Osteoblast (primary cell): ENCODE data around the gene ADGB. TPM values are rescaled to one million over a fixed set of nuclear protein-coding genes. Genes with fewer than 3 reads are reported as not detected.

Source experiments
- DNase-seq: peaks from one replicate; pipeline ENCODE4 v3.0.0; 2011; ENCODE audit warnings: low spot score, mixed read lengths; ENCODE audit not compliant: insufficient read length; ENCODE audit errors: missing footprints
- H2AFZ ChIP-seq: 2 replicates; pipeline ENCODE4 v1.6.0; 2011; ENCODE audit warnings: mild to moderate bottlenecking, low read length
- H3K27ac ChIP-seq: 2 replicates; pipeline ENCODE4 v1.5.1; 2011; ENCODE audit warnings: mild to moderate bottlenecking, low read depth, low read length, moderate library complexity
- H3K27me3 ChIP-seq: 2 replicates; pipeline ENCODE4 v1.6.0; 2012; ENCODE audit warnings: mild to moderate bottlenecking, control low read depth, inconsistent platforms, low read length, moderate library complexity; ENCODE audit not compliant: insufficient read depth
- H3K36me3 ChIP-seq: 2 replicates; pipeline ENCODE4 v1.5.1; 2011; ENCODE audit warnings: mild to moderate bottlenecking, low read length, control low read depth, moderate library complexity; ENCODE audit not compliant: insufficient read depth
- H3K4me1 ChIP-seq: 2 replicates; pipeline ENCODE4 v1.5.1; 2011; ENCODE audit warnings: mild to moderate bottlenecking, low read length, control low read depth, moderate library complexity; ENCODE audit not compliant: insufficient read depth
- H3K4me2 ChIP-seq: 2 replicates; pipeline ENCODE4 v1.6.0; 2011; ENCODE audit warnings: mild to moderate bottlenecking, low read length; ENCODE audit not compliant: insufficient read depth
- H3K4me3 ChIP-seq: fragments of 200-600 bp; sonication (generic); 3 replicates; pipeline ENCODE4 v1.5.1; 2012; ENCODE audit warnings: mild to moderate bottlenecking, low read length, inconsistent platforms; ENCODE audit not compliant: insufficient read depth
- H3K79me2 ChIP-seq: 2 replicates; pipeline ENCODE4 v1.6.0; 2012; ENCODE audit warnings: mild to moderate bottlenecking, low read length, control low read depth, inconsistent platforms; ENCODE audit not compliant: insufficient read depth
- H3K9me3 ChIP-seq: 2 replicates; pipeline ENCODE4 v1.5.1; 2011; ENCODE audit warnings: low read depth, low read length, control low read depth
- H4K20me1 ChIP-seq: 2 replicates; pipeline ENCODE4 v1.6.0; 2012; ENCODE audit warnings: mild to moderate bottlenecking, low read length, control low read depth; ENCODE audit not compliant: insufficient read depth
- total RNA-seq: library from RNA; depleted of rRNA; stranded (reverse); fragments of >200 nt; gene quantifications from 2 replicates; pipeline ENCODE4 v1.2.3, GENCODE V29; 2012
- TF ChIP-seq, protein P1 (sequence below): IDR thresholded peaks from 2 replicates; pipeline ENCODE4 v1.5.1; 2011; ENCODE audit warnings: mild to moderate bottlenecking, low read depth, low read length, moderate library complexity; ENCODE audit errors: extremely low read depth

Gene ADGB
- total RNA-seq, 1 donor = under 0.01 TPM

GRCh38 chr6:146636481-146636880, 37.7 kb downstream of the ADGB start:
- Histone ChIP-seq H3K27me3 (no peaks in the 10 kb centered on the region), H3K4me2 (no peak overlapping the region), H4K20me1 (no peaks in the 10 kb centered on the region), H3K9me3 (no peaks in the 10 kb centered on the region), H3K27ac (no peak overlapping the region), H3K4me1 (no peaks in the 10 kb centered on the region), H3K36me3 (no peaks in the 10 kb centered on the region), H3K79me2 (no peaks in the 10 kb centered on the region), H2AFZ (no peak overlapping the region), H3K4me3 (no peak overlapping the region)
- DNase-seq = no peak
- TF ChIP-seq, protein P1, sequence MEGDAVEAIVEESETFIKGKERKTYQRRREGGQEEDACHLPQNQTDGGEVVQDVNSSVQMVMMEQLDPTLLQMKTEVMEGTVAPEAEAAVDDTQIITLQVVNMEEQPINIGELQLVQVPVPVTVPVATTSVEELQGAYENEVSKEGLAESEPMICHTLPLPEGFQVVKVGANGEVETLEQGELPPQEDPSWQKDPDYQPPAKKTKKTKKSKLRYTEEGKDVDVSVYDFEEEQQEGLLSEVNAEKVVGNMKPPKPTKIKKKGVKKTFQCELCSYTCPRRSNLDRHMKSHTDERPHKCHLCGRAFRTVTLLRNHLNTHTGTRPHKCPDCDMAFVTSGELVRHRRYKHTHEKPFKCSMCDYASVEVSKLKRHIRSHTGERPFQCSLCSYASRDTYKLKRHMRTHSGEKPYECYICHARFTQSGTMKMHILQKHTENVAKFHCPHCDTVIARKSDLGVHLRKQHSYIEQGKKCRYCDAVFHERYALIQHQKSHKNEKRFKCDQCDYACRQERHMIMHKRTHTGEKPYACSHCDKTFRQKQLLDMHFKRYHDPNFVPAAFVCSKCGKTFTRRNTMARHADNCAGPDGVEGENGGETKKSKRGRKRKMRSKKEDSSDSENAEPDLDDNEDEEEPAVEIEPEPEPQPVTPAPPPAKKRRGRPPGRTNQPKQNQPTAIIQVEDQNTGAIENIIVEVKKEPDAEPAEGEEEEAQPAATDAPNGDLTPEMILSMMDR = no peak

DNA sequence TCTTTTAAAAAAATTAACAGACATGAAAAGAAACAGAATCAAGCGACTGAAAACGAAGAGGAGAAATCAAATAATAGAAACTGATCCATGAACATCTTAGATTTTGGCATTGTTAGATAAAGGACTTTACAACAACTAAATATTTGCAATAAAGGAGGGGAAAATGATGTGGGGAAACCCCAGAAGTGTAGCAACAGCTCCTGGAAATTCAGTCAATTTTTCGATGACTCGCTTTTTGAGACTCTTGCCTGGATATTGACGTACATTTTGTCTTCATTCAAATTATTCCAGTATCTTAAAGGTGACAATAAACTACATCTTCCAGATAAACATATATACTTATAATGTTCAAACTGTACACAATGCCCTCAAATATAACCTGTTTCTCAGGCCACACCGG, 44.1 kb downstream of the ADGB start:
- no peak overlapping the region for H3K4me2 ChIP-seq
- no peak overlapping the region for H3K27ac ChIP-seq
- H3K36me3 ChIP-seq = no peaks in the 10 kb centered on the region
- H3K79me2 ChIP-seq = no peaks in the 10 kb centered on the region
- DNase-seq = no peak
- TF ChIP-seq, protein P1 = no peak
- no peaks in the 10 kb centered on the region for H3K27me3 ChIP-seq
- no peak overlapping the region for H3K4me3 ChIP-seq
- H2AFZ ChIP-seq = no peak overlapping the region
- no peaks in the 10 kb centered on the region for H3K9me3 ChIP-seq
- no peaks in the 10 kb centered on the region for H4K20me1 ChIP-seq
- no peaks in the 10 kb centered on the region for H3K4me1 ChIP-seq

DNA sequence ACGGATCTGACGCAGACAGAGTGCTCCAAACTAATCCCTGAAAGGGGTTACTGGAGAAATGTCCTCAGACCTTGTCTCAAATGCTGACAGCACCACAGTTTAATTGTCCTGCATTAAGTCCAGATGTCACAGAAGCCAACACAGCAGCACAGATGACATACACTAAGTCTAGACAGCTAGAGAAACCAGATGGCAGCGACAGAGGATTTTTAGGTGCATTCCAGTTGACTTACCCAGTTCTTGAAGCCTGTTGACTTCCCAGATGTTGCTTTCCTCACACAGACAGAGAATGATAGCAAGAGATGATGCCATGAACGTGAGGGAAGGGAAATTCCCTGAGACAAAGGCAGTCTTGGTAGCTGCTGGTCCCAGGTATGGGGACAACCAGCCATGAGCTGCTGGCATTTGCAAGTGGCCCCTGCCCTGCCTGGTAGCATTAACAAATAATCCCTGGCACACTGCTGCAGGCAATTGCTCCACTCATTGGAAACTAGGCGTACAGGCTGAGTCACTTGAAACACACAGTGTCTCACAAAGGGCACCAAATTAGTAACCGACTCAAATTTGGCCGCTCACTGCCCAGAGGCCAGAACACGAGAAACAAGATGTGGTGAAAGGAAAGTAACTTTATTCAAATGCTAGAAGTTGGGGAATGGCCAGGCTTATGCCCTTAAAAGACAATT, 52.2 kb downstream of the ADGB start:
- H4K20me1 ChIP-seq = no peaks in the 10 kb centered on the region
- no peaks in the 10 kb centered on the region for H3K79me2 ChIP-seq
- H3K4me3 ChIP-seq = no peak overlapping the region
- no peak for DNase-seq
- no peaks in the 10 kb centered on the region for H3K36me3 ChIP-seq
- no peak overlapping the region for H3K27ac ChIP-seq
- TF ChIP-seq, protein P1 = no peak
- H3K4me1 ChIP-seq = no peaks in the 10 kb centered on the region
- no peaks in the 10 kb centered on the region for H3K27me3 ChIP-seq
- H3K9me3 ChIP-seq = no peaks in the 10 kb centered on the region
- H3K4me2 ChIP-seq = no peak overlapping the region
- H2AFZ ChIP-seq = no peak overlapping the region

DNA sequence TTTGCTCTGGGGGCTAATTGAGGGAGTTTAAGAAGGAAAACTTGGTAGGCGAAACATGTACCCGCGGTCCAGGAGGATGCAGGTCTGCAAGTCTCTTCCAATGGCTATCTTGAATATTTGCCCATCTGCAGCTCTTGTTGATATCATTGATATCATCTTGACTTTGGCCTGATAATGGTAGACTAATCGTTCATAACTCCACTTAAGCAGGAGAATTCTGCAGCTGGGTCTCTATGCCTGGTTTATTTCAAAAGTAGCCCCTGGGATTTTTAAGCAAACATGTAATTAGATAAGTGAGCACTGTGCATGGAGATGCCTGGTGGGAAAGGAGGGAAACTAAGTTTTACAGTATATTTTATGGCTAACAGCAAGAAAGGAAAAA, 52.7 kb downstream of the ADGB start:
- H3K4me1 ChIP-seq = no peaks in the 10 kb centered on the region
- no peak overlapping the region for H3K27ac ChIP-seq
- no peaks in the 10 kb centered on the region for H3K79me2 ChIP-seq
- H3K27me3 ChIP-seq = no peaks in the 10 kb centered on the region
- no peak overlapping the region for H2AFZ ChIP-seq
- TF ChIP-seq, protein P1 = no peak
- H3K4me3 ChIP-seq = no peak overlapping the region
- DNase-seq = no peak
- no peaks in the 10 kb centered on the region for H4K20me1 ChIP-seq
- H3K36me3 ChIP-seq = no peaks in the 10 kb centered on the region
- H3K9me3 ChIP-seq = no peaks in the 10 kb centered on the region
- H3K4me2 ChIP-seq = no peak overlapping the region
